HG02623 (cell line): ENCODE measurements around the gene XIAP.
"Not testable (repeated sequence)": the region's sequence is repeated elsewhere in the genome, so short reads cannot be mapped to it uniquely, and the experiment has no call there.

ENCODE experiments used
- ATAC-seq: cut with Tn5 transposase; IDR thresholded peaks from one replicate; pipeline ENCODE4 v1.9.1; 2021; ENCODE audit warnings: moderate library complexity; ENCODE audit not compliant: unreplicated experiment

Gene XIAP

GRCh38 chrX:123873956-123874355 is 14.1 kb downstream of the XIAP start:
- no peak for ATAC-seq

GRCh38 chrX:123876177-123876576 is 16.3 kb downstream of the XIAP start:
- ATAC-seq, result no peak

- no peak for ATAC-seq
These were observed 17.0 kb downstream of the XIAP start for GRCh38 chrX:123876844-123877243.

- peak; percentile 86 for ATAC-seq
These were observed 18.4 kb downstream of the XIAP start for GRCh38 chrX:123878252-123878721.

- no peak for ATAC-seq
These were observed 21.5 kb downstream of the XIAP start for GRCh38 chrX:123881330-123881729.

GRCh38 chrX:123882391-123882790 is 22.5 kb downstream of the XIAP start:
- no peak for ATAC-seq

- ATAC-seq, result no peak
These were observed 25.1 kb downstream of the XIAP start for GRCh38 chrX:123884809-123885408.

GRCh38 chrX:123899701-123900100 is 39.8 kb downstream of the XIAP start:
- no peak for ATAC-seq

- not testable (repeated sequence) for ATAC-seq
These were observed 43.4 kb downstream of the XIAP start for GRCh38 chrX:123903261-123903660.

- ATAC-seq, result no peak
These were observed 45.5 kb downstream of the XIAP start for GRCh38 chrX:123905332-123905731.

GRCh38 chrX:123906557-123907316 is 46.9 kb downstream of the XIAP start:
- no peak for ATAC-seq

- no peak for ATAC-seq
These were observed 49.7 kb downstream of the XIAP start for GRCh38 chrX:123909523-123909922.

- no peak for ATAC-seq
These were observed 57.2 kb downstream of the XIAP start for GRCh38 chrX:123917069-123917468.

- no peak for ATAC-seq
These were observed 58.4 kb downstream of the XIAP start for GRCh38 chrX:123918106-123918721.

- no peak for ATAC-seq
These were observed 60.4 kb downstream of the XIAP start for GRCh38 chrX:123920105-123920785.

- ATAC-seq, result no peak
These were observed 63.4 kb downstream of the XIAP start for GRCh38 chrX:123923211-123923610.

- no peak for ATAC-seq
These were observed 64.3 kb downstream of the XIAP start for GRCh38 chrX:123924186-123924585.

- no peak for ATAC-seq
These were observed 68.0 kb downstream of the XIAP start for GRCh38 chrX:123927845-123928244.

- ATAC-seq, result not testable (repeated sequence)
These were observed 72.2 kb downstream of the XIAP start for GRCh38 chrX:123932055-123932454.

- no peak for ATAC-seq
These were observed 83.2 kb downstream of the XIAP start for GRCh38 chrX:123943074-123943473.

- no peak for ATAC-seq
These were observed 83.6 kb downstream of the XIAP start for GRCh38 chrX:123943488-123943887.
